GM19455 (cell line): ENCODE measurements around the gene FCRL3.

Source experiments
- ATAC-seq: cut with Tn5 transposase; IDR thresholded peaks from one replicate; pipeline ENCODE4 v1.9.1; 2021; ENCODE audit not compliant: unreplicated experiment

FCRL3 gene

DNA sequence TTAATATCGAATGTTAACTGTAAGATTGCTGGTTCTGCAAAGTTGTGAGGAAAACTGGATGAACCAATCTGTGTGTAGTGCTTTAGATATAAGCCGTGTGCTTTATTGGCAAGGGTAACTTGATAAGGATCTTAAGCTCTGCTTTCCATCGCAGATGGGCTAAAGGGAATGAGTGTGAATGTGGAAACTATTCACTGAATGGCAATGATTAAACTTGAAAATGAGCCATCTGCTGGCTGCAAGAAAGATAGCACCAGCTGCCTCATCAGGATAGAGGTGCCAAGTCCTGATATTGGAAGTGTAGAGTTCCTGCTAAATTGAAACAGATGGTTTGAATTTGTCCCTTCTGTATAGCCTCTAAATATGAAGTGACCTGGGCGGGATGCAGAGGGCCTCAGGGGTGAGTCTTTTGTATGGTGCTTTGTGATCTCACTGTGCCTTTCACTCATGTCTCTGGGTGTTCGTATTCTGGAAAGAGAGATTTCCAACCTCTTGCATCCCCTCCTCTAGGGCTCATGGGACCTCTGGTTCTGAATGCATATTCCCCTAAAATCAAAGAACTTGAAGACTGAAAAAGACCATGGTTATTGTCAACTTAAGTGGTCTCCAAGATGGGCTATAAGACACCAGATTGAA, 9.2 kb downstream of the FCRL3 start:
- ATAC-seq, result no peak

GRCh38 chr1:157682710-157683437, 17.7 kb downstream of the FCRL3 start:
- no peak for ATAC-seq

DNA sequence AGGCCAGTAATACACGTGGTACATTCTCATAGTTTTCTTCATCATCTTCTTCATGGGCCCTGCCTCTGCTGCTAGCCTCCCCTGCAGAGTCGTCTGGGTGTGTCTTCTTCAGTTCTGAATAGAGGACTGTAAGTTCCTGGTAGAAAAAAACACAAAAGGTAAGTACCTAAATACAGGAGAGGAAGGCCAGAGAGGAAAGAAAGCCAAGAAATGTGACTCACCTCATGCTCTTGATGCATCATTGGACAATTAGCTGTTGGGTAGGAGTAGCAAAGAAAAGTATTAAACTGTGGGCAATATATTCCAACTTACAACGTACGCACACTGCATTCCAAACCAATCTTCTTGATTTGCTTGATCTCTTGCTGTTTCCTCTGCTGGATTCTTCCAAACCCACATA, 21.8 kb downstream of the FCRL3 start:
- ATAC-seq, result no peak

DNA sequence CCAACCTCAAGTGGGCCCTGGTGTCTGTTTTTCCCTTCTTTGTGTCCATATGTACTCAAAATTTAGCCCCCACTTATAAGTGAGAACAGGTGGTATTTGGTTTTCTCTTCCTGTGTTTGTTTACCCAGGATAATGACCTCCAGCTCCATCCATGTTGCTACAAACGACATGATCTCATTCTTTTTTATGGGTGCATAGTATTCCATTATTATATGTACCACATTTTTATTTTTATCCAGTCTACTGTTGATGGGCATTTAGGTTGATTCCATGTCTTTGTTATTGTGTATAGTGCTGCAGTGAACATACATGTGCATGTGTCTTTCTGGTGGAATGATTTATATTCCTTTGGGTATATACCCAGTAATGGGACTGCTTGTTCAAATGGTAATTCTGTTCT, 27.6 kb downstream of the FCRL3 start:
- no peak for ATAC-seq

DNA sequence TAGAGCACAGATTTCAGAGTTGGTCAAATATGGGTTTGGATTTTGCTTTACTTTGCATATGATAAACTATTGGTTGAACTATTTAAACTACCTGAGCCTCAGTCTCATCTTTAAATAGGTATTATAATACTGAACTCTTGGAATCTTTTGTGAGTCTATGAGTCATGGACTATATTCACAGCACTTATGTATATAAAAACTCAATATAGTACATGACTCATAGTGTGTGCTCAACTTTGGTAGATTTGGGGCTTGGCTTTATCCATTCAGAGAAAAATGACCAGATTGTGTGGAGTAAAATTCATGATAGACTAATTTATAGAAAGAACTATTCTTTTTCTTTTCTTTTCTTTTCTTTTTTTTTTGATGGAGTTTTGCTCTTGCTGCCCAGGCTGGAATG, 28.7 kb downstream of the FCRL3 start:
- no peak for ATAC-seq

DNA sequence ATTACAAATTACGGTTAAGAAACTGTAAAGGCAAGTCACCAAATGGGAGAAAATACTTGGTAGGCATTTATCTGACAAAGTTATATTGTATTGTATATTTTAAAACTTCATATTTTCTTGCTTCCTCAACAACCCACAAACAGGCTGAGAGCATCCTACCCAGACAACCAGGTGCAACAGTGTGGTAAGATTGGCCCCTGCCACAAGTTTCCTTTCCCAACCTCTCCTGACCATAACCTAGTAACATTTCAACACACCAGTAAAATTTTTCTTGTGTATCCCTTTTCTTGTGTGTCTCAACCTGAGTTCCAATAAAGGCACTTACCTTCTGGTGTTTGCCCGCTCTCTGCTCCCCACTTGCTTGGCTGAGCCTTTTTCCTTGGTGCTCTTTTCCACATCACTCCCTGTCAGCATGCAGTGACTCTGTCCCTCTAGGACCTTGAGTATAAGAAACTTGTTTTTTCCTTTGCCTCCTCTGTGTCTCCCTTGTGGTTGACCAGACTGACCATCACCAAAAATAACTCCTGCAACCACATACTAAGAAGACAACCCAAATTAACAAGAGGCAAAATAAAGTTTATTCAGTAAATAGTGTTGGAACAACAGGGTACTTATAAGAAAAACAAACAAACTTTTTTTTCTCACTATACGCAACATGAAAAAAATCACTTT, 40.9 kb downstream of the FCRL3 start:
- no peak for ATAC-seq

GRCh38 chr1:157658571-157658970, 42.0 kb downstream of the FCRL3 start:
- ATAC-seq, result no peak

DNA sequence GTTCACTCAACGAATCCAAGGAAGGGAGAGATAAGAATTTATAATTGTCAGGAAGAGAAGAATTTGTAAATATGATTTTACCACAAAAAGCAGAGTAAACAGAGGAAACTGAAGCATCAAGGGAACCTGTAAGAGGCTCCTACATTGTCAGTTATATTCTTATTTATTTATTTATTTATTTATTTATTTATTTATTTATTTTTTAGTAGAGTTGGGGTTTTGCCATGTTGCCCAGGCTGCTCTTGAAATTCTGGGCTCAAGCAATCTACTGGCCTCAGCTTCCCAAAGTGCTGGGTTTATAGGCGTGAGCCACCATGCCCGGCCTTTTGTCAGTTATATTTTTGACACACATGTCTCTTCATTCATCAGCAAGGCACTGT, 47.1 kb downstream of the FCRL3 start:
- ATAC-seq, result no peak

GRCh38 chr1:157652859-157653493, 47.6 kb downstream of the FCRL3 start:
- peak; percentile 96 for ATAC-seq

- ATAC-seq, result no peak
Observed at GRCh38 chr1:157648317-157648716, 52.3 kb downstream of the FCRL3 start.

GRCh38 chr1:157646144-157646543, 54.4 kb downstream of the FCRL3 start:
- no peak for ATAC-seq

- no peak for ATAC-seq
Observed at GRCh38 chr1:157641177-157641576, 59.4 kb downstream of the FCRL3 start.

- ATAC-seq, result no peak
Observed at GRCh38 chr1:157639800-157640199, 60.8 kb downstream of the FCRL3 start.

DNA sequence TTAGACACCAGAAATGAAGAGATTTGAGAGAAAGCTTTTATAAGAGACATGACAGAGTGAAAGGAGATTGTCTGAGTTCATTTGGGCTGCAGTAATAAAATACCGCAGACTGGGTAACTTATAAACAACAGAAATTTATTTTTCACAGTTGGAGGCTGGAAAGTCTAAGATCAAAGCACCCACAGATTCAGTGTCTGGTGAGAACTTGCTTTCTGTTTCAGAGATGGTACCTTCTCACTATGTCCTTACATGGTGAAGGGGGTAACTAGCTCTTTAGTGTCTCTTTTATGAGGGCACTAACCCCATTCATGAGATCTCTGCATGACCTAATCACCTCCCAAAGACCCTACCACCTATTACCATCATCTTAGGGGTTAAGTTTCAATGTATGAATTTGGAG, 71.8 kb downstream of the FCRL3 start:
- no peak for ATAC-seq
